ENCODE measurements around the gene RHBDL1.

The RHBDL1 gene

GRCh38 chr16:674968-675883, at the start of gene RHBDL1:
Gene RHBDL1, plus strand, starts transcription at chr16:675671. Its CDS starts 120 bp downstream, at chr16:675791.
- no peak for DNase-seq

DNA sequence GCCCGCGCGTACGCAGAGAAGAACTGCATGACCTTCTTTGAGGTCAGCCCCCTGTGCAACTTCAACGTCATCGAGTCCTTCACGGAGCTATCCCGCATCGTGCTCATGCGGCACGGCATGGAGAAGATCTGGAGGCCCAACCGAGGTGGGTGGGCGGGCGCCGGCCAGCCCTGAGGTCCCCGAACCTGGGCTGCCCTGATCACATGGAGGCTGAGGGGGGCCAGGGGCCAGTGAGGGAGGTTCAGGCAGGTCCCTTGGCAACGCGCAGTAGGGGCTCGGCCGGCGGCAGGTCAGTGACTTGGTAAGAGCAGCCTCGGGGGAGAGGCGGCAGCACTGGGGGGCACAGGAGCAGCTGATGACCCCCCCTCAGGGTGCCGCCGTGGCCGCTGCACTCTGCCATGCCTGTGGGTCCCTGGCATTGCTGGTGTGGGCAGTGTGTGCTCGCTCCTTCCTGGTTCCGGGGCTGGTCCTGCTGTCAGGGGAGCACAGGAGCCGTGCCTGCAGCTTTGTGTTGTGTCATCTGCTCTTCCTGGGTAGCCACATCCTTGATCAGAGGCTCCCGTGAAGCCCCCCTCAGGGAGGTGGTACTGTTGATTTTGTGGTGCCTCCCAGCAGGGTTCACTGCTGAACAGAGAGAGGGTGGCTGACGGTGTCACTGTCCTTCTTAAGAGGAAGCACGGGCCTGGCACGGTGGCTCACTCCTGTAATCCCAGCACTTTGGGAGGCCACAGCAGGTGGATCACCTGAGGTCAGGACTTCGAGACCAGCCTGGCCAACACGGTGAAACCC, 49.3 kb upstream of the RHBDL1 start:
- no peak for DNase-seq

- DNase-seq, result no peak
Measured at GRCh38 chr16:626787-627453, 48.6 kb upstream of the RHBDL1 start.

- DNase-seq, result no peak
Measured at GRCh38 chr16:627454-628239, 47.8 kb upstream of the RHBDL1 start.

- no peak for DNase-seq
Measured at GRCh38 chr16:628321-629061, 47.0 kb upstream of the RHBDL1 start.

GRCh38 chr16:629185-629832, 46.2 kb upstream of the RHBDL1 start:
- peak; percentile 57 for DNase-seq

DNA sequence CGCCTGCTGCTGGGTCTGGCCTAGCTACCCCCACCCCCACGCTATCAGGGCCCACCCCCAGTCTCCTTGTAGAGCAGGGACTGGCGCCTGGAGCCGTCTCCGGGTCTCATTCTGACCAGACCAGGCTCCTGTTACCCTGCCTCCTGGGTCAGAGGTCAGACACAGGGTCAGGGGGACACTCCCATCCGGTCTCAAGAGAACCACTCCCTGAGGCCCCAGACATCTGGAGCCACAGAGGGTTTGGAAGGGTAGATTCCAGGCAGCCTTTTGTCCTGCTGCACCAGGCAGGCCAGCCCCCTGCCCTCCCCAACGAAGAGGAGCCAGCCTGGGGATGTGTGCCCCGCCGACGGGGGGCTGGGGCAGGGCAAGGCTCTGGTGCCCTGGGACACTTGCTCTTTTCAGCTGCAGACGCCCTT, 45.6 kb upstream of the RHBDL1 start:
- DNase-seq, result no peak

DNA sequence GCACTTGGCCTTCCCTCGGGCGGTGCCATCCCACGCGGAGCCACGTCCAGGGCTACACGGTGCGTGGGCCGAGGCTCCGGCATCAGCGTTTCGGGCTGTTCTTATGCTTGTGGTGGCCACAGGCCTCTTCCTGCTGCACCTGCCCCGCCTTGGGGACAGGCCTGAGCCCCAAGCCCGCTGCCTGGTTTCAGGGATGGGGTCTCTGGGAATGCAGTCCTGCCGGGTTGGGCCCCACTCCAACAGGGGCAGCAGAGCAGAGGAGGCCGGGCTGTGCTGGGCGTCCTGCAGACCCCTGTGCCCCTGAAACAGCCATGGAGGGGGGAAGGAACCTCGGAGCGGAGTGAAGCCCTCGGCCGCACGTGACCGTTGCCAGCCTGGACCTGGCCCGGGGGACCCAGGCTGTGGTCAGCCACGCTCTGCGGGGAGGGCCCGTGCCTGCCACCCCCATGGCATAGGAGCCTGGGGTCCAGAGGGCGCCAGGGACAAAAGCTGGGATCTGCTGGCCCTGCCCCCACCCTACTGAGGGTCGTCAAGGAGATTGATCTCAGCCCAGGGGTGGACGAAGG, 45.1 kb upstream of the RHBDL1 start:
- DNase-seq, result no peak

DNA sequence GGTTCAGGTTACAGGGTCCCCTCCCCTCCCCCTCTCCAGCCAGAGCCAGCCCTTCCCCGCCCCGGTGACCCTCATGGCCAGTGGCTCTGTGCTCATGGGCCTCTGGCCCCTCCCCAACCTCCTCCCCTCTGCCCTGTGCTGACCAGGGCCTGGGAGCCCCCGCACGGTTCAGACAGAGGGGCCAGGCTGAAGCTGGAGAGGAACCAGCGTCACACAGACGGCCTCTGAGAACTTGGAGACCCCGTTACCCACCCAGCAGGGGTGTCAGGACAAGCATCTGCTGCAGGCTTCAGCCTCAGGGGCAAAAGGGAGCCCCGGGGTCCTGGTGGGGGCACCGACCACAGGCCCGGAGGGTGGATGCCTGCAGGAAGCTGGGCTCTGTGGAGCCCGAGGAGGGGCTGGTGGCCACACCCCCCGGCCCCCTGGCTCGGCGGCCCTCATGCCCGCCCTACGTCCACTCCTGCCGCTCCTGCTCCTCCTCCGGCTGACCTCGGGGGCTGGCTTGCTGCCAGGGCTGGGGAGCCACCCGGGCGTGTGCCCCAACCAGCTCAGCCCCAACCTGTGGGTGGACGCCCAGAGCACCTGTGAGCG, 44.6 kb upstream of the RHBDL1 start, which contains the start of gene WFIKKN1:
Gene WFIKKN1 (plus strand): TSS at position 171 of the 591 bp plus-strand sequence. CDS start 269 bp downstream, at position 440.
- no peak for DNase-seq

DNA sequence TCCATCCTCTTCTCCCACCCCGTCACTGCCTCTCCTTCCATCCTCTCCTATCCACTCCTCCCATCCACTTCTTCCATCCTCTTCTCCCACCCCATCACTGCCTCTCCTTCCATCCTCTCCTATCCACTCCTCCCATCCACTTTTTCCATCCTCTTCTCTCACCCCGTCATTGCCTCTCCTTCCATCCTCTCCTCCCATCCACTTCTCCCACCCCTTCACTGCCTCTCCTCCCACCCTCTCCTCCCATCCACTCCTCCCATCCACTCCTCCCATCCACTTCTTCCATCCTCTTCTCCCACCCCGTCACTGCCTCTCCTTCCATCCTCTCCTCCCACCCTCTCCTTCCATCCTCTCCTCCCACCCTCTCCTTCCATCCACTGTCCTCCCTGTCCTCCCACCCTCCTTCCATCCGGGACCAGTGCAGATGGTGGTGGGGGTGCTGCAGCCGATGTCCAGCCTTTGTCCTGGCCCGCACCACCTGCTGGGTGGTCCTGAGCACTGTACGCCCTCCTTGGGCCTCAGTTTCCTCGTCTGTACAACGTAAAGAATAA, 43.6 kb upstream of the RHBDL1 start:
- DNase-seq, result no peak

- DNase-seq, result no peak
Measured at GRCh38 chr16:632486-633335, 42.8 kb upstream of the RHBDL1 start.

DNA sequence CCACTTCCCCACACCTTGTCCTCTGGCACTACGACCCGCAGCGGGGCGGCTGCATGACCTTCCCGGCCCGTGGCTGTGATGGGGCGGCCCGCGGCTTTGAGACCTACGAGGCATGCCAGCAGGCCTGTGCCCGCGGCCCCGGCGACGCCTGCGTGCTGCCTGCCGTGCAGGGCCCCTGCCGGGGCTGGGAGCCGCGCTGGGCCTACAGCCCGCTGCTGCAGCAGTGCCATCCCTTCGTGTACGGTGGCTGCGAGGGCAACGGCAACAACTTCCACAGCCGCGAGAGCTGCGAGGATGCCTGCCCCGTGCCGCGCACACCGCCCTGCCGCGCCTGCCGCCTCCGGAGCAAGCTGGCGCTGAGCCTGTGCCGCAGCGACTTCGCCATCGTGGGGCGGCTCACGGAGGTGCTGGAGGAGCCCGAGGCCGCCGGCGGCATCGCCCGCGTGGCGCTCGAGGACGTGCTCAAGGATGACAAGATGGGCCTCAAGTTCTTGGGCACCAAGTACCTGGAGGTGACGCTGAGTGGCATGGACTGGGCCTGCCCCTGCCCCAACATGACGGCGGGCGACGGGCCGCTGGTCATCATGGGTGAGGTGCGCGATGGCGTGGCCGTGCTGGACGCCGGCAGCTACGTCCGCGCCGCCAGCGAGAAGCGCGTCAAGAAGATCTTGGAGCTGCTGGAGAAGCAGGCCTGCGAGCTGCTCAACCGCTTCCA, 42.0 kb upstream of the RHBDL1 start:
- DNase-seq, result no peak

GRCh38 chr16:634051-634670, 41.3 kb upstream of the RHBDL1 start:
- DNase-seq, result no peak

DNA sequence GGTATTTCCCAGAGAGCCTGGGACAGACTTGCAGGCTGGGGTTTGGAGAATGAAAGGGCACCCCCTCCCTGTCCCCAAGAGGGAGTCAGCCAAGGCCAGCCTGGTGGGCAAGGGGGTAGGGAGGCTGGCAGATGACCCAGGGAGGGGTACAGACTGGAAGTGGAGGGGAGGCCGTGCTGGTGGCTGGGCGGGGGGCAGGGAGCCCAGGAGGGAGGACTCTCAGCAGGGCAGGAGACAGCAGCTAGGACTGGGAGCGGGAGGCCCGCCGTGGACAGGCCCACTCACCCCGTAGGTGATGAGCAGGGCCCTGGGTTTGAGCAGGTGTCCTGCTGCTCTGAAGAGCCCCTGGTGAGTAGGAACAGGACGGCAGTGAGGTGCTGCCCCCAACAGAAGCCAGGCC, 40.5 kb upstream of the RHBDL1 start:
- no peak for DNase-seq

DNA sequence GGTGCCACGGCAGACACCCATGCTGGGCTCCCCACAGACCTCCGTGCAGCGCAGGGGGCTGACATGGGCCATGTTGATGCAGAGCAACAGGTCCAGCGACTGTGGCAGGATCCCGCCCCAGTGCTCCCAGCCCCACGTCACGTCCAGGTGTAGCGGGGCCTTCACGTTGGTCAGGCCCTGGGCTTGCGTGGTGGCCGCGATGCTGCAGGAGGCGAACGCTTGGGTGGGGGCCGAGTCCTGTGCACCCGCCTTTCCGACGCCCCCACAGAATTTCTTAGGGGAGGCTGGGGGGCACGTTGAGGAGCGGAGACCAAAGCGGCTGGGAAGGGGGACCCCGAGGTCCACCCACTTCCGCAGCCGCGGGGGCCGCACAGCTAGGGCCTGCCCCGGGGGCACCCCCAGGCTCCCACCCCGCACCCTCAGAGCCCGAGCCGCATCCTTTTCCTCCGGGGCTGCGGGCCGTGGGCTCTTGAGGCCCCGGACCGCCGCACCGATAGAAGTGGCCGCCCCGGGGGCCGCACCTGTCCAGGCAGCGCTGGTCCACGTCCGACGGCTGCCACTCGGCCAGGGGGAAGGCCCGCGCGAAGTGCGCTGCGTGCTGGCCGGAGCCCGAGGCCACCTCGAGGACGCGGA, 39.8 kb upstream of the RHBDL1 start:
- DNase-seq, result no peak

DNA sequence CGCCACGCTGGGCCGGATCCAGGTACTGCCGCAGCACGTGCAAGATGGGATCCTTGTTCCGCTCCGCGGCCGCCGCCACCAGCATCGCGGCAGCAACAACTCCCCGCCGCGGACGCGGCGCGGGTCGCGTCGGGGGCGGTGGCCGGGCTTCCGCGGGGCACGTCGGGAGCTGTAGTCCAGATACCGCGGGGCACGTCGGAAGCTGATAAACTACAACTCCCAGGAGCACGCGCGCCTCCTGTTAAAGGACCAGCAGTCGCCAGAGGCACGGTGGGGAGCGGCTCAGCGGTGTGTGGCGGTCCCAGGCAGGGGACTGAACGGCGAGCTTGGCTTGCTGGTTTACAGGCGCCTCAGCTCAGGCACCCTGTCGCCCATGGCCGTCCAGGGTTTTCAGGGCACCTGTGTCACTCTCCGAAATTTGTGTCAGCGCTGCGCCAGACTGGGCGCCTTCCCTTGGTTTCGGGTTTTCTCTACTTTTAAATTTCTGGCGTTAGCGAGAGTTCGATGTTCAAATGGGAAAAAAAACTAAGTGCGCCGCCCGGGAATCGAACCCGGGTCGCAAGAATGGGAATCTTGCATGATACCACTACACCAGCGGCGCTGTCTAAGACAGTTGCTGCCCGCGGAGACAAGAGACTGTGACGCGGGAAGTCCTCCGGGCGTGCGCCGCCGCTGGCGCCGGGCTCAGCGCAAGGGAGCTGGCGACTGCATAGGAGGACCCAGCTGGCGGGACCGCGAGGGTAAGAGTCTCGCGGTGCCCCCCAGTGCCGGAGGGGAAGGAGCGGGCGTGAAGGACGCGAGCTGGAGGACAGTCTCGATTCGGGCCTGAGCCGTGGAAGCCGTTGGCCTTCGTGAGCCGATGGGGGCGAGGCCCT, 39.0 kb upstream of the RHBDL1 start, which contains the start of gene METTL26:
Gene METTL26 (minus strand): TSS at position 100 of the 875 bp plus-strand sequence. CDS start 15 bp downstream, at position 85.
- DNase-seq, result peak; percentile 79
